22Rv1 (cell line): ENCODE results near the gene DCUN1D2.

Experiments used
- CTCF ChIP-seq: fragments of 450-650 bp; IDR thresholded peaks from 2 replicates; pipeline ENCODE4 v1.5.1; 2017; ENCODE audit warnings: mild to moderate bottlenecking
- ZFX ChIP-seq: fragments of 450-650 bp; IDR thresholded peaks from 2 replicates; pipeline ENCODE4 v1.6.1; 2017; ENCODE audit warnings: antibody characterized with exemption, borderline replicate concordance

DNA sequence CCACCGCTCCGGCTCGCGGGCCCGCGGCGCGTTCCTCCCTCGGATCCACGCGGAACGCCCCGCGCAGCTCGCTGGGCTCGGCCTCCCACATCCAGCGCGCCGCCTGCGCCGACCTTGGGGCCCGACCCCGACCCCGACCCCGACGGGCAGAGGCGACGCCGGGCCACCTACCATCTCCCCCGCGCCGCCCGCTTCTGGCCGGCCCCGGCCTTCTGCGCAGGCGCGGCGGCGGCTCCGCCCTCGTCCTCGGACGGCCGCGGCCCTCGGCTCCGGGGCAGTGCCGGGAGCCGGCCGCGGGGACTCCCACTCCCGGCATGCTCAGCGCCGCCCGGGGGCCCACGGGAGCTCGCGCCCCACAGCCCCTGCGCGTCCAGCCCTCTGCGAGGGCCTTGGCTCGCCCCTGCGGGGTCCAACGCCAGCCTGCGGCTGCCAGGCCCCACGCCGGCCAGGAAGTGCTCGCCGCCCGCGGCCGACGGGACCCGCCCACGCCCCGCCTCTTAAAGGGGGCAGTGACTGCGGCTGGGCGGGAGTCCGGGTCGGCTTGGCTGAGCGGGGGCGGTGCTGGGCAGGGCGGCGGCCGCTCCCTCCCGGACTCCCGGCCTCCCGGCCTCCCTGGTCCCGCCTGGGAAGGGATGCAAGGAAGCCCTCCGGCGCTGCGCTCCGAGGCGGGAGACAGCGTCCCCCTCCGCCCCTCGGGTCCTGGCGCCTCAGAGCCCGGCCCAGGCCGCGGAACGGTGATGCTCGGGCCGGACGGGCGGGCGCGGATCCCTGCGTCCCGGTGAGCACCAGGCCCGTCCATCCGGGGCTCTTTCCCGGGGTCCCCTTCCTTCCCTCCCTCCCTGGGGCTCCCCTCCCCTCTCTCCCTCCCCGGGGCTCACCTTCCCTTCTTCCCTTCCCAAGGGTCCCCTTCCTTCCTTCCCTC lies at the start of gene DCUN1D2:
- TF ChIP-seq CTCF = no peak
- TF ChIP-seq ZFX = no peak
